IMR-90 (cell line): Measurements from ENCODE around the gene KIAA1614. TPM values are rescaled to one million over a fixed set of nuclear protein-coding genes. Genes with fewer than 3 reads are reported as not detected.

ENCODE experiments used
- ATAC-seq: fragments of 200-7000 bp; cut with Tn5 transposase; 2 replicates; pipeline ENCODE4 v1.9.1; 2020; ENCODE audit warnings: low read depth, mild to moderate bottlenecking, moderate library complexity
- BruUV-seq: library from RNA; stranded (reverse); fragments of 400-500 nt; replicated peaks from 2 replicates; lab custom pipeline; 2021; lab: Mats Ljungman, UMichigan
- CTCF ChIA-PET: fragments of 300-600 bp; formaldehyde crosslinking; extraction: SDS; loops from one replicate; lab custom pipeline; 2021; ENCODE audit warnings: antibody characterized with exemption; lab: Yijun Ruan, JAX
- POLR2A ChIA-PET: fragments of 300-600 bp; sonication (Branson Sonifier 250); formaldehyde crosslinking; loops from one replicate; lab custom pipeline; 2022; ENCODE audit warnings: antibody characterized with exemption; ENCODE audit not compliant: unreplicated experiment; lab: Charles Lee
- DNase-seq: peaks from one replicate; pipeline ENCODE4 v3.0.0; 2013
- H2AFZ ChIP-seq: replicated peaks from 2 replicates; pipeline ENCODE3; 2013; ENCODE audit warnings: low read length, mild to moderate bottlenecking; ENCODE audit not compliant: poor library complexity
- H2AK5ac ChIP-seq: 2 replicates; pipeline ENCODE4 v1.6.1; 2013; ENCODE audit warnings: low read depth, low read length, inconsistent platforms
- H2AK9ac ChIP-seq: replicated peaks from 2 replicates; pipeline ENCODE3; 2013; ENCODE audit warnings: mild to moderate bottlenecking, low read depth, low read length, moderate library complexity; ENCODE audit not compliant: poor library complexity
- H2BK120ac ChIP-seq: 2 replicates; pipeline ENCODE4 v1.6.1; 2013; ENCODE audit warnings: low read depth, low read length, inconsistent platforms
- H2BK15ac ChIP-seq: 3 replicates; pipeline ENCODE4 v1.6.1; 2013; ENCODE audit warnings: low read depth, low read length, inconsistent platforms
- H2BK20ac ChIP-seq: 2 replicates; pipeline ENCODE4 v1.6.1; 2013; ENCODE audit warnings: low read depth, mild to moderate bottlenecking, inconsistent platforms, low read length, moderate library complexity
- H2BK5ac ChIP-seq: 2 replicates; pipeline ENCODE4 v1.6.1; 2013; ENCODE audit warnings: mild to moderate bottlenecking, low read depth, low read length, inconsistent platforms; ENCODE audit not compliant: poor library complexity, severe bottlenecking
- H3K14ac ChIP-seq: replicated peaks from 2 replicates; pipeline ENCODE4 v1.6.1; 2013; ENCODE audit warnings: low read depth, low read length, inconsistent platforms
- H3K18ac ChIP-seq: 2 replicates; pipeline ENCODE4 v1.6.1; 2013; ENCODE audit warnings: low read depth, low read length, control low read depth
- H3K23ac ChIP-seq: 2 replicates; pipeline ENCODE4 v1.6.1; 2013; ENCODE audit warnings: low read depth, low read length, inconsistent platforms
- H3K27ac ChIP-seq: 2 replicates; pipeline ENCODE4 v1.5.1; 2013; ENCODE audit warnings: mild to moderate bottlenecking, control low read depth, low read length; ENCODE audit not compliant: insufficient read depth
- H3K27me3 ChIP-seq: 2 replicates; pipeline ENCODE4 v1.6.1; 2013; ENCODE audit warnings: low read length; ENCODE audit not compliant: control insufficient read depth, insufficient read depth
- H3K36me3 ChIP-seq: 2 replicates; pipeline ENCODE4 v1.6.1; 2013; ENCODE audit warnings: low read length, mixed read lengths; ENCODE audit not compliant: control insufficient read depth, insufficient read depth
- H3K4ac ChIP-seq: 2 replicates; pipeline ENCODE4 v1.6.1; 2013; ENCODE audit warnings: low read depth, low read length, inconsistent platforms
- H3K4me1 ChIP-seq: 2 replicates; pipeline ENCODE4 v1.6.1; 2013; ENCODE audit warnings: low read length, mixed read lengths; ENCODE audit not compliant: control insufficient read depth, insufficient read depth
- H3K4me2 ChIP-seq: 2 replicates; pipeline ENCODE4 v1.6.1; 2013; ENCODE audit warnings: low read depth, mild to moderate bottlenecking, control low read depth, low read length, moderate library complexity
- H3K4me3 ChIP-seq: 2 replicates; pipeline ENCODE4 v1.5.1; 2013; ENCODE audit warnings: low read depth, mild to moderate bottlenecking, control low read depth, low read length, moderate library complexity; ENCODE audit not compliant: insufficient read depth
- H3K56ac ChIP-seq: 2 replicates; pipeline ENCODE4 v1.6.1; 2013; ENCODE audit warnings: low read length, inconsistent platforms; ENCODE audit not compliant: insufficient read depth; ENCODE audit errors: extremely low read depth
- H3K79me1 ChIP-seq, 2 experiments: 2 replicates each; pipeline ENCODE4 v1.6.1; 2013; ENCODE audit warnings: low read length in 2 of 2, inconsistent platforms in 1 of 2, low read depth in 1 of 2
- H3K9ac ChIP-seq: 2 replicates; pipeline ENCODE4 v1.6.1; 2013; ENCODE audit warnings: low read depth, low read length, control low read depth
- H3K9me1 ChIP-seq: 2 replicates; pipeline ENCODE4 v1.6.1; 2013; ENCODE audit warnings: low read length, inconsistent platforms; ENCODE audit not compliant: insufficient read depth
- H3K9me3 ChIP-seq: 2 replicates; pipeline ENCODE4 v1.6.1; 2013; ENCODE audit warnings: low read length; ENCODE audit not compliant: control insufficient read depth, insufficient read depth
- H4K20me1 ChIP-seq: 2 replicates; pipeline ENCODE4 v1.6.1; 2013; ENCODE audit warnings: low read length, inconsistent platforms; ENCODE audit not compliant: insufficient read depth
- H4K5ac ChIP-seq: 2 replicates; pipeline ENCODE4 v1.6.1; 2013; ENCODE audit warnings: mild to moderate bottlenecking, low read depth, low read length, control low read depth
- H4K8ac ChIP-seq, 2 experiments: 2 replicates each; pipeline ENCODE4 v1.6.1; 2013; ENCODE audit warnings: low read depth in 2 of 2, low read length in 2 of 2, control low read depth in 1 of 2, inconsistent platforms in 1 of 2
- H4K91ac ChIP-seq: 2 replicates; pipeline ENCODE4 v1.6.1; 2013; ENCODE audit warnings: low read depth, low read length, inconsistent platforms; ENCODE audit not compliant: insufficient read depth
- CEBPB ChIP-seq: IDR thresholded peaks from 2 replicates; pipeline ENCODE4 v1.6.1; 2012; ENCODE audit warnings: low read depth, low read length, improper control_type of control experiment
- CHD1 ChIP-seq: IDR thresholded peaks from 2 replicates; pipeline ENCODE4 v1.6.1; 2012; ENCODE audit warnings: low read depth, low read length, improper control_type of control experiment
- ELK1 ChIP-seq: fragments of 150-350 bp; IDR thresholded peaks from 2 replicates; pipeline ENCODE4 v1.6.1; 2016; ENCODE audit warnings: low read depth, mild to moderate bottlenecking, low read length, moderate library complexity, borderline replicate concordance
- FOS ChIP-seq: fragments of 150-350 bp; IDR thresholded peaks from 2 replicates; pipeline ENCODE4 v1.6.1; 2016; ENCODE audit warnings: low read depth, low read length
- MAFK ChIP-seq: IDR thresholded peaks from 2 replicates; pipeline ENCODE4 v1.6.1; 2012; ENCODE audit warnings: low read depth, low read length, improper control_type of control experiment
- NFE2L2 ChIP-seq: fragments of 150-350 bp; IDR thresholded peaks from 2 replicates; pipeline ENCODE4 v1.6.1; 2016; ENCODE audit warnings: low read depth, mild to moderate bottlenecking, low read length
- RAD21 ChIP-seq: IDR thresholded peaks from 2 replicates; pipeline ENCODE4 v1.6.1; 2012; ENCODE audit warnings: low read length, improper control_type of control experiment
- RFX5 ChIP-seq: IDR thresholded peaks from 2 replicates; pipeline ENCODE4 v1.8.0; 2012; ENCODE audit warnings: low read depth, mild to moderate bottlenecking, low read length, moderate library complexity
- SMC3 ChIP-seq: fragments of 150-350 bp; IDR thresholded peaks from 2 replicates; pipeline ENCODE4 v1.6.1; 2016; ENCODE audit warnings: low read depth, mild to moderate bottlenecking, antibody characterized with exemption, low read length, moderate library complexity
- WGBS, 2 experiments: methylation state at CpG; one replicate each; pipeline versions ENCODE4 v1.1.5 to v1.1.7; 2013; ENCODE audit warnings: missing lambda C conversion rate in 2 of 2; ENCODE audit not compliant: insufficient read length in 1 of 2; ENCODE audit errors: extremely low coverage in 2 of 2; 5-methylcytosine and 5-hydroxymethylcytosine counted together
- dilution Hi-C: fragments of 300-500 bp; cut with HindIII; formaldehyde crosslinking; loops from one replicate; pipeline ENCODE4 v1.14.3; 2018; ENCODE audit warnings: low sequenced_read_pairs; ENCODE audit not compliant: unreplicated experiment
- in situ Hi-C: fragments of 300-500 bp; cut with MboI; formaldehyde crosslinking; loops from 3 replicates; pipeline ENCODE4 v1.14.3; 2019; ENCODE audit warnings: low sequenced_read_pairs, inconsistent platforms, mixed read lengths
- intact Hi-C: fragments of 100-400 bp; cut with micrococcal nuclease; formaldehyde crosslinking; loops from 2 replicates; pipeline ENCODE4 v1.10.0; 2022
- polyA plus RNA-seq, 3 experiments: library from polyadenylated mRNA; depleted of rRNA; stranded (reverse); fragments of >200 nt; gene quantifications; 2 replicates each; pipeline ENCODE4 v1.2.3, GENCODE V29; 2012; ENCODE audit warnings: low replicate concordance in 1 of 3
- total RNA-seq: library from RNA; depleted of rRNA; stranded (reverse); fragments of >200 nt; gene quantifications from 2 replicates; pipeline ENCODE4 v1.2.3, GENCODE V29; 2012

Gene KIAA1614
- total and polyA plus RNA-seq, 2 of the 4 experiments (the other 2 are of a cell fraction): 1.8 to 3.5 TPM

- in situ Hi-C loops (no loop called here), intact Hi-C loops (no loop called here), dilution Hi-C loops (no loop called here)
- no peak overlapping the region for H3K4ac ChIP-seq
- no peak overlapping the region for H3K56ac ChIP-seq
- H3K4me1 ChIP-seq: peaks cover 2% of the 10 kb centered on the region; the same call in 1 of the 2 replicates
- H2BK15ac ChIP-seq: no peak overlapping the region
- no peak overlapping the region for H2BK120ac ChIP-seq
- no peak overlapping the region for H3K4me2 ChIP-seq
- no peak for DNase-seq
- no peak overlapping the region for H3K14ac ChIP-seq
- 100% methylated on average over 2 of the region's 9 CpGs; no CpG with 5 or more reads in 1 of the 2 experiments for WGBS, 2 experiments
- H2BK5ac ChIP-seq: no peak overlapping the region
- peaks cover 0 to 8% of the 10 kb centered on the region in 2 experiments; a peak in 2 of 4 replicates for H3K79me1 ChIP-seq
- no peak for ATAC-seq
- H3K36me3 ChIP-seq: peaks cover 27% of the 10 kb centered on the region; the same call in 1 of the 2 replicates
- no peaks in the 10 kb centered on the region for H3K27me3 ChIP-seq
- H2BK20ac ChIP-seq: no peak overlapping the region
- no peak overlapping the region for H3K27ac ChIP-seq
- CTCF ChIA-PET: no interaction called here
- H4K20me1 ChIP-seq: no peaks in the 10 kb centered on the region
- H3K18ac ChIP-seq: no peak overlapping the region
- no peak overlapping the region for H3K4me3 ChIP-seq
- H2AFZ ChIP-seq: no peak overlapping the region
- H3K9ac ChIP-seq: no peak overlapping the region
- H2AK5ac ChIP-seq: no peak overlapping the region
- TF ChIP-seq RFX5 (no peak), MAFK (no peak), CHD1 (no peak), SMC3 (no peak), RAD21 (no peak), ELK1 (no peak), FOS (no peak), CEBPB (no peak), NFE2L2 (no peak)
- H4K8ac ChIP-seq: no peak overlapping the region
- H2AK9ac ChIP-seq: no peak overlapping the region
- no peak overlapping the region for H4K91ac ChIP-seq
- POLR2A ChIA-PET: interaction anchor here (0.6 kb wide), 1 partner anchor 367 kb away, joined by 3 read pairs; no protein-coding TSS in a partner anchor
- no TSS peak for BruUV-seq
- H4K5ac ChIP-seq: no peak overlapping the region
- no peaks in the 10 kb centered on the region for H3K9me3 ChIP-seq
- H3K23ac ChIP-seq: no peak overlapping the region
- 0 out of 2 replicates have a peak, but pooled peaks cover 8% of the 10 kb centered on the region for H3K9me1 ChIP-seq
Measured at GRCh38 chr1:180919183-180919700, 6.5 kb downstream of the KIAA1614 start.
